HepG2 (cell line): ENCODE data around the gene ACAP3. TPM values are rescaled to one million over a fixed set of nuclear protein-coding genes. Genes with fewer than 3 reads are reported as not detected.
A peak's percentile ranks its signal among the peaks of the same experiment; 100 is the strongest.

Source experiments
- DNMT3B ChIP-seq: conservative IDR thresholded peaks from 2 replicates; pipeline ENCODE4 v1.6.1; 2016; ENCODE audit warnings: missing biosample characterization, control low read depth
- FOXM1 ChIP-seq: sonication (generic); formaldehyde crosslinking; IDR thresholded peaks from 2 replicates; pipeline ENCODE4 v1.5.0; 2020; ENCODE audit warnings: missing genetic modification reagents
- HIVEP1 ChIP-seq: sonication (generic); formaldehyde crosslinking; IDR thresholded peaks from 2 replicates; pipeline ENCODE4 v1.4.0; 2020; ENCODE audit warnings: mild to moderate bottlenecking, missing genetic modification reagents
- HNRNPK ChIP-seq: fragments of 200-400 bp; formaldehyde crosslinking; IDR thresholded peaks from 2 replicates; pipeline ENCODE4 v1.6.1; 2018; ENCODE audit warnings: low read length, low read depth, moderate library complexity, mild to moderate bottlenecking; ENCODE audit not compliant: poor library complexity, severe bottlenecking
- KAT7 ChIP-seq: IDR thresholded peaks from 2 replicates; pipeline ENCODE4 v1.6.1; 2018; ENCODE audit warnings: borderline replicate concordance, missing compliant biosample characterization
- MBD4 ChIP-seq: IDR thresholded peaks from 2 replicates; pipeline ENCODE4 v1.6.1; 2012; ENCODE audit warnings: low read length, inconsistent platforms, borderline replicate concordance
- PHF8 ChIP-seq: sonication (generic); formaldehyde crosslinking; IDR thresholded peaks from 2 replicates; pipeline ENCODE4 v1.5.0; 2020; ENCODE audit warnings: missing genetic modification reagents
- POLR2AphosphoS5 ChIP-seq: IDR thresholded peaks from 2 replicates; pipeline ENCODE4 v1.6.1; 2012; ENCODE audit warnings: low read depth, low read length
- TRIM24 ChIP-seq: sonication (generic); formaldehyde crosslinking; IDR thresholded peaks from 2 replicates; pipeline ENCODE4 v1.8.0; 2022; ENCODE audit warnings: mild to moderate bottlenecking, missing genetic modification reagents
- ZFP41 ChIP-seq: sonication (generic); formaldehyde crosslinking; IDR thresholded peaks from 2 replicates; pipeline ENCODE4 v1.4.0; 2020; ENCODE audit warnings: mild to moderate bottlenecking, missing genetic modification reagents, borderline replicate concordance
- ZNF205 ChIP-seq: IDR thresholded peaks from 2 replicates; pipeline ENCODE4 v1.6.1; 2018; ENCODE audit warnings: missing biosample characterization, missing genetic modification reagents
- ZNF432 ChIP-seq: sonication (generic); formaldehyde crosslinking; IDR thresholded peaks from 2 replicates; pipeline ENCODE4 v1.5.0; 2020; ENCODE audit warnings: missing genetic modification reagents, mild to moderate bottlenecking, borderline replicate concordance
- ZNF546 ChIP-seq: sonication (generic); formaldehyde crosslinking; conservative IDR thresholded peaks from 2 replicates; pipeline ENCODE4 v1.8.1; 2023; ENCODE audit warnings: mild to moderate bottlenecking, missing genetic modification reagents
- ZNF768 ChIP-seq: sonication (generic); formaldehyde crosslinking; IDR thresholded peaks from 2 replicates; pipeline ENCODE4 v1.4.0; 2020; ENCODE audit warnings: missing genetic modification reagents
- ZNF83 ChIP-seq: sonication (generic); formaldehyde crosslinking; IDR thresholded peaks from 2 replicates; pipeline ENCODE4 v1.4.0; 2020; ENCODE audit warnings: missing genetic modification reagents, mild to moderate bottlenecking, borderline replicate concordance
- polyA plus RNA-seq, 8 experiments: library from polyadenylated mRNA; depleted of rRNA in 3 of 8; stranded (reverse) in 7 of 8; unstranded in 1 of 8; fragments of >200 nt; fragmentation: Illumina TruSeq in 4 of 8; extraction: Trizol in 4 of 8; gene quantifications; 2 replicates each; pipeline versions ENCODE4 v1.2.1 to v1.2.3, GENCODE V29; 2011 to 2016; ENCODE audit warnings: low read depth in 4 of 8, missing spikeins in 1 of 8, mixed read lengths in 1 of 8; ENCODE audit not compliant: insufficient read depth in 1 of 8
- total RNA-seq, 5 experiments: library from RNA; depleted of rRNA; stranded (reverse); fragments of >200 nt; fragmentation: Illumina TruSeq; extraction: Trizol; gene quantifications; 2 replicates each; pipeline ENCODE4 v1.2.3, GENCODE V29; 2016; ENCODE audit warnings: low read depth in 1 of 5
- TF ChIP-seq, protein P1 (sequence below): sonication (generic); formaldehyde crosslinking; IDR thresholded peaks from 2 replicates; pipeline ENCODE4 v1.4.0; 2020; ENCODE audit warnings: missing genetic modification reagents, borderline replicate concordance
- TF ChIP-seq, protein P2 (sequence below): conservative IDR thresholded peaks from 2 replicates; pipeline ENCODE4 v1.6.1; 2018; ENCODE audit warnings: missing genetic modification reagents
- TF ChIP-seq, protein P3 (sequence below): sonication (generic); formaldehyde crosslinking; IDR thresholded peaks from 2 replicates; pipeline ENCODE4 v1.5.1; 2020; ENCODE audit warnings: mild to moderate bottlenecking, moderate library complexity, missing genetic modification reagents
- TF ChIP-seq, protein P4 (sequence below): sonication (generic); formaldehyde crosslinking; IDR thresholded peaks from 2 replicates; pipeline ENCODE4 v1.4.0; 2020; ENCODE audit warnings: mild to moderate bottlenecking, missing genetic modification reagents
- TF ChIP-seq, protein P5 (sequence below): sonication (generic); formaldehyde crosslinking; IDR thresholded peaks from 2 replicates; pipeline ENCODE4 v1.8.0; 2022; ENCODE audit warnings: missing genetic modification reagents, mild to moderate bottlenecking, inconsistent platforms, borderline replicate concordance
- TF ChIP-seq, protein P6 (sequence below): sonication (generic); formaldehyde crosslinking; IDR thresholded peaks from 2 replicates; pipeline ENCODE4 v1.4.0; 2020; ENCODE audit warnings: missing genetic modification reagents

The ACAP3 gene
- total and polyA plus RNA-seq, 2 of the 13 experiments (the other 11 are each of a cell fraction or from before 2014, with no cell fraction given): 29.4 to 50.8 TPM

DNA sequence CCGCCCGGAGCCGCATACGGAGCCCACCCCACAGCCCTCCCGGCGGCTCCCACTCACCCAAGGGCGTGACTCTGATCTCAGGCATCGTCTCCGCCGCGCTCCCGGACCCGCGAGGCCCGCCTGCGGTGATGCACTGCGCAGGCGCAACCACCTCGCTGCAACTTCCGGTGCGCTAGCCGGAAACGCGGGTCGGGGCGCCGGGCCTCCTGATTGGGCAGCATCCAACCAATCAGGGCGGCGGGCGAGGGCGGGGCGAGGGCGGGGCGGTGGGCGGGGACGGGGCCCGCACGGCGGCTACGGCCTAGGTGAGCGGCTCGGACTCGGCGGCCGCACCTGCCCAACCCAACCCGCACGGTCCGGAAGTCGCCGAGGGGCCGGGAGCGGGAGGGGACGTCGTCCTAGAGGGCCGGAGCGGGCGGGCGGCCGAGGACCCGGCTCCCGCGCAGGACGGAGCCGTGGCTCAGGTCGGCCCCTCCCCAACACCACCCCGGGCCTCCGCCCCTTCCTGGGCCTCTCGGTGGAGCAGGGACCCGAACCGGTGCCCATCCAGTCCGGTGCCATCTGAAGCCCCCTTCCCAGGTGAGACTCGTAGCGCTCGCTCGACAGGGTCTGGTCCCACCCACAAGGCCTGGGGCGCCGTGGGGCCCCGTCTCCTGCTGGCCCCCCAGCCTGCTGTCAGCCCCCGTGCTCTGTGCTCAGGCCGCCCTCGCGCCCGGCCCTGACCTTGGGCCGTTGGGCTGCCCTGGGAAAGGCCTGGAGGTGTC, 17.0 kb upstream of the ACAP3 start, which contains the start of the genes CPTP and INTS11 (continued):
- TF ChIP-seq, protein P1, sequence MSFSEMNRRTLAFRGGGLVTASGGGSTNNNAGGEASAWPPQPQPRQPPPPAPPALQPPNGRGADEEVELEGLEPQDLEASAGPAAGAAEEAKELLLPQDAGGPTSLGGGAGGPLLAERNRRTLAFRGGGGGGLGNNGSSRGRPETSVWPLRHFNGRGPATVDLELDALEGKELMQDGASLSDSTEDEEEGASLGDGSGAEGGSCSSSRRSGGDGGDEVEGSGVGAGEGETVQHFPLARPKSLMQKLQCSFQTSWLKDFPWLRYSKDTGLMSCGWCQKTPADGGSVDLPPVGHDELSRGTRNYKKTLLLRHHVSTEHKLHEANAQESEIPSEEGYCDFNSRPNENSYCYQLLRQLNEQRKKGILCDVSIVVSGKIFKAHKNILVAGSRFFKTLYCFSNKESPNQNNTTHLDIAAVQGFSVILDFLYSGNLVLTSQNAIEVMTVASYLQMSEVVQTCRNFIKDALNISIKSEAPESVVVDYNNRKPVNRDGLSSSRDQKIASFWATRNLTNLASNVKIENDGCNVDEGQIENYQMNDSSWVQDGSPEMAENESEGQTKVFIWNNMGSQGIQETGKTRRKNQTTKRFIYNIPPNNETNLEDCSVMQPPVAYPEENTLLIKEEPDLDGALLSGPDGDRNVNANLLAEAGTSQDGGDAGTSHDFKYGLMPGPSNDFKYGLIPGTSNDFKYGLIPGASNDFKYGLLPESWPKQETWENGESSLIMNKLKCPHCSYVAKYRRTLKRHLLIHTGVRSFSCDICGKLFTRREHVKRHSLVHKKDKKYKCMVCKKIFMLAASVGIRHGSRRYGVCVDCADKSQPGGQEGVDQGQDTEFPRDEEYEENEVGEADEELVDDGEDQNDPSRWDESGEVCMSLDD (CRISPR knock-in tag): no peak
- TF ChIP-seq ZNF768 (CRISPR knock-in tag) (peak; percentile 30; the same call in 1 of the 2 replicates), PHF8 (peak; percentile 79), HIVEP1 (peak; percentile 82; the same call in 1 of the 2 replicates), TRIM24 (no peak), ZFP41 (CRISPR knock-in tag) (no peak), ZNF546 (CRISPR knock-in tag) (no peak; the same call in 1 of the 2 replicates), ZNF432 (CRISPR knock-in tag) (no peak), ZNF205 (no peak), MBD4 (no peak), ZNF83 (CRISPR knock-in tag) (no peak), KAT7 (no peak), HNRNPK (no peak), POLR2AphosphoS5 (peak; percentile 73), DNMT3B (CRISPR knock-in tag) (no peak; the same call in 1 of the 2 replicates), FOXM1 (CRISPR knock-in tag) (no peak)
- TF ChIP-seq, protein P2, sequence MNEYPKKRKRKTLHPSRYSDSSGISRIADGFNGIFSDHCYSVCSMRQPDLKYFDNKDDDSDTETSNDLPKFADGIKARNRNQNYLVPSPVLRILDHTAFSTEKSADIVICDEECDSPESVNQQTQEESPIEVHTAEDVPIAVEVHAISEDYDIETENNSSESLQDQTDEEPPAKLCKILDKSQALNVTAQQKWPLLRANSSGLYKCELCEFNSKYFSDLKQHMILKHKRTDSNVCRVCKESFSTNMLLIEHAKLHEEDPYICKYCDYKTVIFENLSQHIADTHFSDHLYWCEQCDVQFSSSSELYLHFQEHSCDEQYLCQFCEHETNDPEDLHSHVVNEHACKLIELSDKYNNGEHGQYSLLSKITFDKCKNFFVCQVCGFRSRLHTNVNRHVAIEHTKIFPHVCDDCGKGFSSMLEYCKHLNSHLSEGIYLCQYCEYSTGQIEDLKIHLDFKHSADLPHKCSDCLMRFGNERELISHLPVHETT (CRISPR knock-in tag): no peak
- TF ChIP-seq, protein P3, sequence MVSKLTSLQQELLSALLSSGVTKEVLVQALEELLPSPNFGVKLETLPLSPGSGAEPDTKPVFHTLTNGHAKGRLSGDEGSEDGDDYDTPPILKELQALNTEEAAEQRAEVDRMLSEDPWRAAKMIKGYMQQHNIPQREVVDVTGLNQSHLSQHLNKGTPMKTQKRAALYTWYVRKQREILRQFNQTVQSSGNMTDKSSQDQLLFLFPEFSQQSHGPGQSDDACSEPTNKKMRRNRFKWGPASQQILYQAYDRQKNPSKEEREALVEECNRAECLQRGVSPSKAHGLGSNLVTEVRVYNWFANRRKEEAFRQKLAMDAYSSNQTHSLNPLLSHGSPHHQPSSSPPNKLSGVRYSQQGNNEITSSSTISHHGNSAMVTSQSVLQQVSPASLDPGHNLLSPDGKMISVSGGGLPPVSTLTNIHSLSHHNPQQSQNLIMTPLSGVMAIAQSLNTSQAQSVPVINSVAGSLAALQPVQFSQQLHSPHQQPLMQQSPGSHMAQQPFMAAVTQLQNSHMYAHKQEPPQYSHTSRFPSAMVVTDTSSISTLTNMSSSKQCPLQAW (CRISPR knock-in tag): peak; percentile 86; the same call in 1 of the 2 replicates
- TF ChIP-seq, protein P4, sequence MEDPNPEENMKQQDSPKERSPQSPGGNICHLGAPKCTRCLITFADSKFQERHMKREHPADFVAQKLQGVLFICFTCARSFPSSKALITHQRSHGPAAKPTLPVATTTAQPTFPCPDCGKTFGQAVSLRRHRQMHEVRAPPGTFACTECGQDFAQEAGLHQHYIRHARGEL (CRISPR knock-in tag): 0 out of 2 replicates have a peak, but pooled peaks have one; percentile 63
- TF ChIP-seq, protein P5, sequence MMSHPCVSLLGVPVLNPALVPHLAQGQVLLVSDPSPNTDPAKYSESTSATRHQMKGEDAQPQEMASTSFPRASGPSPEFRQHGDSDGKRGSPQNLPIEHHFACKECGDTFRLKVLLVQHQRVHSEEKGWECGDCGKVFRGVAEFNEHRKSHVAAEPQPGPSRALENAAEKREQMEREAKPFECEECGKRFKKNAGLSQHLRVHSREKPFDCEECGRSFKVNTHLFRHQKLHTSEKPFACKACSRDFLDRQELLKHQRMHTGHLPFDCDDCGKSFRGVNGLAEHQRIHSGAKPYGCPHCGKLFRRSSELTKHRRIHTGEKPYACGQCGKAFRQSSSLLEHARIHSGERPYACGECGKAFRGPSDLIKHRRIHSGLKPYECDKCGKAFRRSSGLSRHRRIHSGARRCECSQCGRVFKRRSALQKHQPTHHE (CRISPR knock-in tag): no peak
- TF ChIP-seq, protein P6, sequence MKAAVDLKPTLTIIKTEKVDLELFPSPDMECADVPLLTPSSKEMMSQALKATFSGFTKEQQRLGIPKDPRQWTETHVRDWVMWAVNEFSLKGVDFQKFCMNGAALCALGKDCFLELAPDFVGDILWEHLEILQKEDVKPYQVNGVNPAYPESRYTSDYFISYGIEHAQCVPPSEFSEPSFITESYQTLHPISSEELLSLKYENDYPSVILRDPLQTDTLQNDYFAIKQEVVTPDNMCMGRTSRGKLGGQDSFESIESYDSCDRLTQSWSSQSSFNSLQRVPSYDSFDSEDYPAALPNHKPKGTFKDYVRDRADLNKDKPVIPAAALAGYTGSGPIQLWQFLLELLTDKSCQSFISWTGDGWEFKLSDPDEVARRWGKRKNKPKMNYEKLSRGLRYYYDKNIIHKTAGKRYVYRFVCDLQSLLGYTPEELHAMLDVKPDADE: no peak; the same call in 1 of the 2 replicates
